Mesendoderm (in vitro differentiated cells): ENCODE measurements around the gene RBM19.

Source experiments
- DNase-seq: peaks from one replicate; pipeline ENCODE4 v3.0.0; 2013
- H2AK5ac ChIP-seq: 2 replicates; pipeline ENCODE4 v1.6.1; 2013; ENCODE audit warnings: low read length, inconsistent platforms
- H2BK120ac ChIP-seq: 2 replicates; pipeline ENCODE4 v1.6.1; 2013; ENCODE audit warnings: low read depth, mild to moderate bottlenecking, low read length, moderate library complexity, mixed read lengths
- H2BK15ac ChIP-seq: replicated peaks from 2 replicates; pipeline ENCODE4 v1.6.1; 2013; ENCODE audit warnings: low read depth, mild to moderate bottlenecking, moderate library complexity
- H2BK5ac ChIP-seq: 2 replicates; pipeline ENCODE4 v1.6.1; 2013; ENCODE audit warnings: low read length, inconsistent platforms
- H3K18ac ChIP-seq: 2 replicates; pipeline ENCODE4 v1.6.1; 2013; ENCODE audit warnings: mild to moderate bottlenecking, low read length, mixed read lengths
- H3K23ac ChIP-seq: one replicate; pipeline ENCODE4 v1.6.1; 2013; ENCODE audit warnings: low read length
- H3K27ac ChIP-seq: 2 replicates; pipeline ENCODE4 v1.5.1; 2013; ENCODE audit warnings: low read depth, mild to moderate bottlenecking, inconsistent platforms, low read length, moderate library complexity
- H3K27me3 ChIP-seq: 2 replicates; pipeline ENCODE4 v1.6.1; 2013; ENCODE audit warnings: low read length, control low read depth, mild to moderate bottlenecking, inconsistent platforms; ENCODE audit not compliant: insufficient read depth, poor library complexity
- H3K36me3 ChIP-seq: 2 replicates; pipeline ENCODE4 v1.6.1; 2013; ENCODE audit warnings: low read length, inconsistent platforms; ENCODE audit not compliant: control insufficient read depth, insufficient read depth
- H3K4ac ChIP-seq: one replicate; pipeline ENCODE4 v1.6.1; 2013; ENCODE audit warnings: low read depth, mild to moderate bottlenecking, low read length, moderate library complexity
- H3K4me1 ChIP-seq: 2 replicates; pipeline ENCODE4 v1.6.1; 2013; ENCODE audit warnings: low read depth, low read length, inconsistent platforms; ENCODE audit not compliant: control insufficient read depth
- H3K4me2 ChIP-seq: 2 replicates; pipeline ENCODE4 v1.6.1; 2013; ENCODE audit warnings: low read length
- H3K4me3 ChIP-seq: 2 replicates; pipeline ENCODE4 v1.5.1; 2013; ENCODE audit warnings: mild to moderate bottlenecking, low read length
- H3K56ac ChIP-seq: one replicate; pipeline ENCODE4 v1.6.1; 2013; ENCODE audit warnings: low read length
- H3K79me1 ChIP-seq: 2 replicates; pipeline ENCODE4 v1.6.1; 2013; ENCODE audit warnings: low read length, inconsistent platforms
- H3K79me2 ChIP-seq: 2 replicates; pipeline ENCODE4 v1.6.1; 2013; ENCODE audit warnings: mild to moderate bottlenecking, low read length; ENCODE audit not compliant: control insufficient read depth, insufficient read depth
- H3K9ac ChIP-seq: 2 replicates; pipeline ENCODE4 v1.6.1; 2013; ENCODE audit warnings: low read length, inconsistent platforms
- H4K5ac ChIP-seq: one replicate; pipeline ENCODE4 v1.6.1; 2013; ENCODE audit warnings: low read length
- H4K8ac ChIP-seq: one replicate; pipeline ENCODE4 v1.6.1; 2013; ENCODE audit warnings: low read depth, mild to moderate bottlenecking, control low read depth, low read length, moderate library complexity
- whole genome bisulfite sequencing: extraction: QIAGEN DNeasy Blood & Tissue Kit; methylation state at CpG from one replicate; pipeline ENCODE4 v1.1.7; 2013; ENCODE audit warnings: low lambda C conversion rate, missing lambda C conversion rate; ENCODE audit not compliant: insufficient coverage; ENCODE audit errors: extremely low coverage; 5-methylcytosine and 5-hydroxymethylcytosine counted together

The RBM19 gene

GRCh38 chr12:113831016-113831415 is 135.1 kb downstream of the RBM19 start:
- H2BK120ac ChIP-seq = no peak overlapping the region

GRCh38 chr12:113829212-113829611 is 136.9 kb downstream of the RBM19 start:
- Histone ChIP-seq H2BK120ac (no peak overlapping the region), H3K79me1 (no peaks in the 10 kb centered on the region), H2AK5ac (no peak overlapping the region), H3K36me3 (no peaks in the 10 kb centered on the region), H4K5ac (no peak overlapping the region), H3K27me3 (no peaks in the 10 kb centered on the region), H3K79me2 (no peaks in the 10 kb centered on the region), H3K27ac (no peak overlapping the region), H3K9ac (no peak overlapping the region), H3K4me2 (no peak overlapping the region), H3K18ac (no peak overlapping the region), H3K4ac (no peak overlapping the region), H3K56ac (no peak overlapping the region), H3K4me3 (no peak overlapping the region), H2BK15ac (no peak overlapping the region), H3K23ac (no peak overlapping the region), H3K4me1 (no peaks in the 10 kb centered on the region), H4K8ac (no peak overlapping the region), H2BK5ac (no peak overlapping the region)
- WGBS = no CpG with 5 or more reads among the region's 9 CpGs
- no peak for DNase-seq

More at GRCh38 chr12:113831016-113831415, 135.1 kb downstream of the RBM19 start:
- no CpG with 5 or more reads among the region's 4 CpGs for WGBS
- Histone ChIP-seq H2BK15ac (no peak overlapping the region), H3K27me3 (no peaks in the 10 kb centered on the region), H3K36me3 (no peaks in the 10 kb centered on the region), H3K4me1 (no peaks in the 10 kb centered on the region), H3K79me1 (no peaks in the 10 kb centered on the region), H3K56ac (no peak overlapping the region), H2AK5ac (no peak overlapping the region), H3K4me2 (no peak overlapping the region), H2BK5ac (no peak overlapping the region), H3K18ac (no peak overlapping the region), H3K27ac (no peak overlapping the region), H3K4me3 (no peak overlapping the region), H3K23ac (no peak overlapping the region), H4K8ac (no peak overlapping the region), H3K4ac (no peak overlapping the region), H3K79me2 (no peaks in the 10 kb centered on the region), H4K5ac (no peak overlapping the region), H3K9ac (no peak overlapping the region)
- no peak for DNase-seq

GRCh38 chr12:113827539-113828114 is 138.5 kb downstream of the RBM19 start:
- no peak overlapping the region for H3K9ac ChIP-seq
- no peak overlapping the region for H2BK5ac ChIP-seq
- H3K56ac ChIP-seq = no peak overlapping the region
- no peak for DNase-seq
- no CpG with 5 or more reads among the region's 11 CpGs for WGBS
- H3K4ac ChIP-seq = no peak overlapping the region
- H2BK15ac ChIP-seq = no peak overlapping the region
- H4K8ac ChIP-seq = no peak overlapping the region
- no peak overlapping the region for H3K18ac ChIP-seq
- H3K4me1 ChIP-seq = no peaks in the 10 kb centered on the region
- H3K4me3 ChIP-seq = no peak overlapping the region
- no peaks in the 10 kb centered on the region for H3K79me1 ChIP-seq
- no peak overlapping the region for H2AK5ac ChIP-seq
- no peak overlapping the region for H2BK120ac ChIP-seq
- H3K23ac ChIP-seq = no peak overlapping the region
- no peaks in the 10 kb centered on the region for H3K79me2 ChIP-seq
- H3K36me3 ChIP-seq = no peaks in the 10 kb centered on the region
- H3K27me3 ChIP-seq = no peaks in the 10 kb centered on the region
- H3K27ac ChIP-seq = no peak overlapping the region
- H4K5ac ChIP-seq = no peak overlapping the region
- H3K4me2 ChIP-seq = no peak overlapping the region

- Histone ChIP-seq H4K8ac (no peak overlapping the region), H3K4me2 (no peak overlapping the region), H3K27me3 (no peaks in the 10 kb centered on the region), H3K4ac (no peak overlapping the region), H3K4me1 (no peaks in the 10 kb centered on the region), H2AK5ac (no peak overlapping the region), H3K56ac (no peak overlapping the region), H2BK5ac (no peak overlapping the region), H2BK15ac (no peak overlapping the region), H3K23ac (no peak overlapping the region), H4K5ac (no peak overlapping the region), H3K4me3 (no peak overlapping the region), H3K18ac (no peak overlapping the region), H3K27ac (no peak overlapping the region), H3K79me2 (no peaks in the 10 kb centered on the region), H3K36me3 (no peaks in the 10 kb centered on the region), H2BK120ac (no peak overlapping the region), H3K9ac (no peak overlapping the region), H3K79me1 (no peaks in the 10 kb centered on the region)
- no peak for DNase-seq
- WGBS = no CpG with 5 or more reads among the region's 22 CpGs
These were observed 139.2 kb downstream of the RBM19 start for GRCh38 chr12:113826805-113827538.

GRCh38 chr12:113825705-113826104 is 140.4 kb downstream of the RBM19 start:
- no CpG with 5 or more reads among the region's 8 CpGs for WGBS
- Histone ChIP-seq H3K4me2 (no peak overlapping the region), H4K8ac (no peak overlapping the region), H4K5ac (no peak overlapping the region), H3K36me3 (no peaks in the 10 kb centered on the region), H2BK120ac (no peak overlapping the region), H3K9ac (no peak overlapping the region), H3K4ac (no peak overlapping the region), H3K79me2 (no peaks in the 10 kb centered on the region), H3K27me3 (no peaks in the 10 kb centered on the region), H2BK5ac (no peak overlapping the region), H3K4me1 (no peaks in the 10 kb centered on the region), H3K4me3 (no peak overlapping the region), H3K18ac (no peak overlapping the region), H3K79me1 (no peaks in the 10 kb centered on the region), H3K56ac (no peak overlapping the region), H3K27ac (no peak overlapping the region), H2BK15ac (no peak overlapping the region), H3K23ac (no peak overlapping the region), H2AK5ac (no peak overlapping the region)
- DNase-seq = peak; percentile 50
